Breast epithelium (tissue), 3 donors: ENCODE results near the gene SRRM4.

Experiments
- POLR2A ChIP-seq: fragments of 450-650 bp; IDR thresholded peaks from one replicate; pipeline ENCODE4 v1.6.1; 2016; ENCODE audit warnings: antibody characterized with exemption, mild to moderate bottlenecking, moderate library complexity
- TF ChIP-seq, protein P1 (sequence below), 3 donors: fragments of 450-650 bp; IDR thresholded peaks; one replicate each; pipeline ENCODE4 v1.5.1; 2016 to 2017; ENCODE audit warnings: antibody characterized with exemption in 3 of 3, mild to moderate bottlenecking in 3 of 3, moderate library complexity in 3 of 3

DNA sequence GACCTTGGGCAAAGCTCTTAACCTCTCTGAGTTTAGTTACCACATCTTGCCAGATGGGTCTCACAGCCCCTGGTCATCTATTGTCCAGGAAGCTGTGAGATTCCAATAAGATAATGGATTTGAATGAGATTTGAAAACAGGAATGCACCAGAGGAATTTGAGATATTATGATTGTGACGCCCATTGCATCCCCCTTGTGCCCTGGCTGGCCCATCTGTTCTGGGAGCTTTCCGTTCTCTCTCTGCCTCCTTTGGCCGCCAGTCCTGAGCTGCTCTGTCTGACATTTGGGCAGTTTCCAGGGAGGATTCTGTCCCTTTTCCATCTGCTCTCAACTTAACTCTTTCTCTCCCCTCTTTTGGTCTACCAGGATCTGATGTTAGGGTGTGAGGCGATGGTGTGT is 24.6 kb downstream of the SRRM4 start:
- no peak for TF ChIP-seq POLR2A
- TF ChIP-seq, protein P1, sequence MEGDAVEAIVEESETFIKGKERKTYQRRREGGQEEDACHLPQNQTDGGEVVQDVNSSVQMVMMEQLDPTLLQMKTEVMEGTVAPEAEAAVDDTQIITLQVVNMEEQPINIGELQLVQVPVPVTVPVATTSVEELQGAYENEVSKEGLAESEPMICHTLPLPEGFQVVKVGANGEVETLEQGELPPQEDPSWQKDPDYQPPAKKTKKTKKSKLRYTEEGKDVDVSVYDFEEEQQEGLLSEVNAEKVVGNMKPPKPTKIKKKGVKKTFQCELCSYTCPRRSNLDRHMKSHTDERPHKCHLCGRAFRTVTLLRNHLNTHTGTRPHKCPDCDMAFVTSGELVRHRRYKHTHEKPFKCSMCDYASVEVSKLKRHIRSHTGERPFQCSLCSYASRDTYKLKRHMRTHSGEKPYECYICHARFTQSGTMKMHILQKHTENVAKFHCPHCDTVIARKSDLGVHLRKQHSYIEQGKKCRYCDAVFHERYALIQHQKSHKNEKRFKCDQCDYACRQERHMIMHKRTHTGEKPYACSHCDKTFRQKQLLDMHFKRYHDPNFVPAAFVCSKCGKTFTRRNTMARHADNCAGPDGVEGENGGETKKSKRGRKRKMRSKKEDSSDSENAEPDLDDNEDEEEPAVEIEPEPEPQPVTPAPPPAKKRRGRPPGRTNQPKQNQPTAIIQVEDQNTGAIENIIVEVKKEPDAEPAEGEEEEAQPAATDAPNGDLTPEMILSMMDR (IDR thresholded peaks at IDR 0.05), result no peak
